Measurements from ENCODE around the gene VCL. TPM values are rescaled to one million over a fixed set of nuclear protein-coding genes. Genes with fewer than 3 reads are reported as not detected.

Gene VCL
- total and polyA plus RNA-seq, 9 of the 15 experiments (the other 6 are each of a cell fraction or from before 2014, with no cell fraction given): 29.8 to 186 (median 76.4) TPM

- TF ChIP-seq MAZ (CRISPR knock-in tag; conservative IDR thresholded peaks at IDR 0.05 in 1 of 2, IDR thresholded peaks at IDR 0.05 in 1 of 2) (peak in 1 of 2 experiments; percentile 23; a peak in 1 of 4 replicates), CTBP1 (IDR thresholded peaks at IDR 0.05; ENCODE audit: borderline replicate concordance) (peak; percentile 32; the same call in 1 of the 2 replicates), KLF6 (CRISPR knock-in tag; IDR thresholded peaks at IDR 0.05; ENCODE audit: borderline replicate concordance) (no peak), TEAD4 (IDR thresholded peaks at IDR 0.05; ENCODE audit: low read length) (peak; percentile 75), TEAD4 (CRISPR knock-in tag; IDR thresholded peaks at IDR 0.05; ENCODE audit: borderline replicate concordance) (no peak), ZFX (CRISPR knock-in tag; IDR thresholded peaks at IDR 0.05) (peak; percentile 56), HDAC2 (IDR thresholded peaks at IDR 0.05) (peak; percentile 21; the same call in 1 of the 2 replicates), TCF3 (CRISPR knock-in tag; IDR thresholded peaks at IDR 0.05) (peak; percentile 64), FOSL1 (tag; conservative IDR thresholded peaks at IDR 0.05) (peak; percentile 95), ZBTB40 (IDR thresholded peaks at IDR 0.05) (peak; percentile 67), ZBTB40 (CRISPR knock-in tag; IDR thresholded peaks at IDR 0.05) (no peak), HMBOX1 (IDR thresholded peaks at IDR 0.05) (peak; percentile 24), NFIC (IDR thresholded peaks at IDR 0.05) (0 out of 2 replicates have a peak, but pooled peaks have one; percentile 3), ELF4 (CRISPR knock-in tag; IDR thresholded peaks at IDR 0.05) (0 out of 2 replicates have a peak, but pooled peaks have one; percentile 4), SMARCA4 (IDR thresholded peaks at IDR 0.05) (peak; percentile 83), EP400 (IDR thresholded peaks at IDR 0.05) (peak; percentile 21; the same call in 1 of the 2 replicates), FOXM1 (IDR thresholded peaks at IDR 0.05; ENCODE audit: low read depth) (0 out of 2 replicates have a peak, but pooled peaks have one; percentile 15), FOXM1 (CRISPR knock-in tag; IDR thresholded peaks at IDR 0.05; ENCODE audit: low read depth) (no peak), RCOR1 (IDR thresholded peaks at IDR 0.05; ENCODE audit: borderline replicate concordance in 1 of 2, low read depth in 2 of 2, low read length in 2 of 2) (peak in 1 of 2 experiments; percentile 33; a peak in 1 of 4 replicates), EP300 (IDR thresholded peaks at IDR 0.05; ENCODE audit: low read length) (peak; percentile 35; the same call in 1 of the 2 replicates)
These were observed 58.3 kb downstream of the VCL start (continued) for GRCh38 chr10:74056050-74056818.

Measured in K562 (cell line).